Astrocyte (in vitro differentiated cells and primary cell): Measurements from ENCODE around the gene KREMEN1. TPM values are rescaled to one million over a fixed set of nuclear protein-coding genes. Genes with fewer than 3 reads are reported as not detected.

Source experiments
- DNase-seq: peaks from one replicate; pipeline ENCODE4 v3.0.0-alpha.2; 2010; ENCODE audit warnings: low read depth
- FAIRE-seq: peaks from 2 replicates; lab custom pipeline; 2011; peaks lifted over from hg19 to GRCh38; lab: Jason Lieb, UNC
- H2AFZ ChIP-seq: 2 replicates; pipeline ENCODE4 v1.6.0; 2012; ENCODE audit warnings: low read depth, low read length, inconsistent platforms
- H3K27ac ChIP-seq: 2 replicates; pipeline ENCODE4 v1.5.1; 2011; ENCODE audit warnings: low read depth, low read length, inconsistent platforms
- H3K27me3 ChIP-seq: 2 replicates; pipeline ENCODE4 v1.6.0; 2011; ENCODE audit warnings: low read length, inconsistent platforms; ENCODE audit not compliant: insufficient read depth
- H3K36me3 ChIP-seq: 2 replicates; pipeline ENCODE4 v1.5.1; 2011; ENCODE audit warnings: low read length, inconsistent platforms; ENCODE audit not compliant: insufficient read depth
- H3K4me1 ChIP-seq: 2 replicates; pipeline ENCODE4 v1.5.1; 2011; ENCODE audit warnings: low read length, inconsistent platforms; ENCODE audit not compliant: insufficient read depth
- H3K4me2 ChIP-seq: 2 replicates; pipeline ENCODE4 v1.6.0; 2012; ENCODE audit warnings: low read length, inconsistent platforms
- H3K4me3 ChIP-seq: 2 replicates; pipeline ENCODE4 v1.5.1; 2011; ENCODE audit warnings: low read depth, mild to moderate bottlenecking, low read length, inconsistent platforms; ENCODE audit not compliant: insufficient read depth
- H3K79me2 ChIP-seq: 2 replicates; pipeline ENCODE4 v1.6.0; 2012; ENCODE audit warnings: mild to moderate bottlenecking, low read length, inconsistent platforms; ENCODE audit not compliant: insufficient read depth
- H3K9ac ChIP-seq: 2 replicates; pipeline ENCODE4 v1.6.0; 2012; ENCODE audit warnings: mild to moderate bottlenecking, low read length, inconsistent platforms
- H3K9me3 ChIP-seq: 2 replicates; pipeline ENCODE4 v1.5.1; 2012; ENCODE audit warnings: low read depth, mild to moderate bottlenecking, low read length, inconsistent platforms; ENCODE audit not compliant: insufficient read depth
- H4K20me1 ChIP-seq: 2 replicates; pipeline ENCODE4 v1.6.0; 2012; ENCODE audit warnings: low read length, inconsistent platforms; ENCODE audit not compliant: insufficient read depth
- H3K27ac Mint-ChIP-seq: one replicate; pipeline ENCODE4 v1.8.0; 2021; ENCODE audit warnings: mild to moderate bottlenecking, mixed read lengths; ENCODE audit not compliant: unreplicated experiment
- H3K27me3 Mint-ChIP-seq: one replicate; pipeline ENCODE4 v1.8.0; 2021; ENCODE audit warnings: low read depth, mixed read lengths; ENCODE audit not compliant: unreplicated experiment
- H3K36me3 Mint-ChIP-seq: one replicate; pipeline ENCODE4 v1.8.0; 2021; ENCODE audit warnings: low read depth, mixed read lengths; ENCODE audit not compliant: unreplicated experiment
- H3K4me1 Mint-ChIP-seq: one replicate; pipeline ENCODE4 v1.8.0; 2021; ENCODE audit warnings: low read depth, mixed read lengths; ENCODE audit not compliant: unreplicated experiment
- H3K4me3 Mint-ChIP-seq: one replicate; pipeline ENCODE4 v1.8.0; 2021; ENCODE audit warnings: mild to moderate bottlenecking, moderate library complexity, mixed read lengths; ENCODE audit not compliant: unreplicated experiment
- H3K9me3 Mint-ChIP-seq: one replicate; pipeline ENCODE4 v1.8.0; 2021; ENCODE audit warnings: mild to moderate bottlenecking, mixed read lengths; ENCODE audit not compliant: unreplicated experiment
- EZH2 ChIP-seq: IDR thresholded peaks from 2 replicates; pipeline ENCODE4 v1.6.1; 2012; ENCODE audit warnings: mild to moderate bottlenecking, low read length, inconsistent platforms; ENCODE audit not compliant: insufficient read depth
- total RNA-seq: library from RNA; stranded (reverse); gene quantifications from 2 replicates; pipeline ENCODE4 v1.2.1, GENCODE V29; 2021
- TF ChIP-seq, protein P1 (sequence below): IDR thresholded peaks from 2 replicates; pipeline ENCODE4 v1.5.1; 2011; ENCODE audit warnings: low read depth, mild to moderate bottlenecking, inconsistent platforms, low read length, moderate library complexity; ENCODE audit not compliant: insufficient read depth

Gene KREMEN1
- total RNA-seq, 1 donor from 2014 or later, result 3.3 TPM

DNA sequence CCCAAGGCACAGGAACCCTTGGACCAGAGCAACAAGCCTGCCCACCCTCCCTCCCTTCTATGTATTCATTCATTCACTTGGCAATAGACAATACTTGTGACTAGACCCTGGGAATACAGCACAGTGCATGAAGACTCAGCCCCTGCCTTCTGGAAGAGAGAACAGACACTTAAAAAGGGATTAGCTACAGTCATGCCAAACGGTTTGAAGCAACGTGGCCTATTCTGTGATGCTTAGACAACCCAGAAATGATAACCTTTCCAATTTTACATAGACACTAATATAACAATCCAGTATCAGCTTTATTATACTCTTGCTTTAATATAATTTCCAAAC, 52.6 kb downstream of the KREMEN1 start:
- no peak for TF ChIP-seq EZH2
- TF ChIP-seq, protein P1, sequence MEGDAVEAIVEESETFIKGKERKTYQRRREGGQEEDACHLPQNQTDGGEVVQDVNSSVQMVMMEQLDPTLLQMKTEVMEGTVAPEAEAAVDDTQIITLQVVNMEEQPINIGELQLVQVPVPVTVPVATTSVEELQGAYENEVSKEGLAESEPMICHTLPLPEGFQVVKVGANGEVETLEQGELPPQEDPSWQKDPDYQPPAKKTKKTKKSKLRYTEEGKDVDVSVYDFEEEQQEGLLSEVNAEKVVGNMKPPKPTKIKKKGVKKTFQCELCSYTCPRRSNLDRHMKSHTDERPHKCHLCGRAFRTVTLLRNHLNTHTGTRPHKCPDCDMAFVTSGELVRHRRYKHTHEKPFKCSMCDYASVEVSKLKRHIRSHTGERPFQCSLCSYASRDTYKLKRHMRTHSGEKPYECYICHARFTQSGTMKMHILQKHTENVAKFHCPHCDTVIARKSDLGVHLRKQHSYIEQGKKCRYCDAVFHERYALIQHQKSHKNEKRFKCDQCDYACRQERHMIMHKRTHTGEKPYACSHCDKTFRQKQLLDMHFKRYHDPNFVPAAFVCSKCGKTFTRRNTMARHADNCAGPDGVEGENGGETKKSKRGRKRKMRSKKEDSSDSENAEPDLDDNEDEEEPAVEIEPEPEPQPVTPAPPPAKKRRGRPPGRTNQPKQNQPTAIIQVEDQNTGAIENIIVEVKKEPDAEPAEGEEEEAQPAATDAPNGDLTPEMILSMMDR, result no peak
- Histone ChIP-seq H3K79me2 (no peaks in the 10 kb centered on the region), H3K9me3 (no peaks in the 10 kb centered on the region), H3K4me2 (no peak overlapping the region), H3K27ac (no peak overlapping the region), H3K4me1 (no peaks in the 10 kb centered on the region), H2AFZ (no peak overlapping the region), H3K36me3 (no peaks in the 10 kb centered on the region), H4K20me1 (no peaks in the 10 kb centered on the region), H3K9ac (no peak overlapping the region), H3K27me3 (no peaks in the 10 kb centered on the region), H3K4me3 (no peak overlapping the region)
- DNase-seq, result no peak
- no peak for FAIRE-seq
- Mint-ChIP-seq H3K27ac (no peak overlapping the region), H3K27me3 (peaks cover under 1% of the 10 kb centered on the region), H3K36me3 (no peaks in the 10 kb centered on the region), H3K4me1 (peaks cover 12% of the 10 kb centered on the region), H3K9me3 (peaks cover 2% of the 10 kb centered on the region), H3K4me3 (no peak overlapping the region)

DNA sequence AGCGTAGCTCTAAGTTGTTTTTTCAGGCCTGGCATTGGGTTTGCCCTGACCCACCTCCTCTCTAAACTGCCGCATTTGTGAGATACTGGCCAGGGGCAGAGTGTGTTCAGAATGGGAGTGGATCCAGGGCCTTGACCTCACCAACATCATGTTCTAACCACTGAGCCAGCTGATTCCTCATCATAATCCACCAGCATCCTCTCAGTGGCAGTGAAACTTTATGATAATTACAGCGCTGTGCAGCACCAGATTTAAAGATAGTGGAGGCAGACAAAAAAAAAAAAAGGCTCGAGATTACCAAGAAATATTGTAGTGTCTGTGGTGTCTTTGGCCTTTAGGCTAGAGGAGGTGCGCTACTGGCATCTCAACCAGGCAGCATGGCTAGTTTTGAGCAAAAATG, 53.0 kb downstream of the KREMEN1 start:
- H3K4me3 Mint-ChIP-seq, result no peak overlapping the region
- no peaks in the 10 kb centered on the region for H3K36me3 Mint-ChIP-seq
- Histone ChIP-seq H3K79me2 (no peaks in the 10 kb centered on the region), H3K27me3 (no peaks in the 10 kb centered on the region), H3K4me3 (no peak overlapping the region), H3K4me1 (no peaks in the 10 kb centered on the region), H3K36me3 (no peaks in the 10 kb centered on the region), H4K20me1 (no peaks in the 10 kb centered on the region), H3K27ac (no peak overlapping the region), H3K9me3 (no peaks in the 10 kb centered on the region), H2AFZ (no peak overlapping the region), H3K9ac (no peak overlapping the region), H3K4me2 (no peak overlapping the region)
- H3K4me1 Mint-ChIP-seq, result peaks cover 13% of the 10 kb centered on the region
- DNase-seq (no peak), FAIRE-seq (no peak)
- no peaks in the 10 kb centered on the region for H3K27me3 Mint-ChIP-seq
- H3K27ac Mint-ChIP-seq, result no peak overlapping the region
- TF ChIP-seq, protein P1, result no peak
- no peak for TF ChIP-seq EZH2
- no peaks in the 10 kb centered on the region for H3K9me3 Mint-ChIP-seq

DNA sequence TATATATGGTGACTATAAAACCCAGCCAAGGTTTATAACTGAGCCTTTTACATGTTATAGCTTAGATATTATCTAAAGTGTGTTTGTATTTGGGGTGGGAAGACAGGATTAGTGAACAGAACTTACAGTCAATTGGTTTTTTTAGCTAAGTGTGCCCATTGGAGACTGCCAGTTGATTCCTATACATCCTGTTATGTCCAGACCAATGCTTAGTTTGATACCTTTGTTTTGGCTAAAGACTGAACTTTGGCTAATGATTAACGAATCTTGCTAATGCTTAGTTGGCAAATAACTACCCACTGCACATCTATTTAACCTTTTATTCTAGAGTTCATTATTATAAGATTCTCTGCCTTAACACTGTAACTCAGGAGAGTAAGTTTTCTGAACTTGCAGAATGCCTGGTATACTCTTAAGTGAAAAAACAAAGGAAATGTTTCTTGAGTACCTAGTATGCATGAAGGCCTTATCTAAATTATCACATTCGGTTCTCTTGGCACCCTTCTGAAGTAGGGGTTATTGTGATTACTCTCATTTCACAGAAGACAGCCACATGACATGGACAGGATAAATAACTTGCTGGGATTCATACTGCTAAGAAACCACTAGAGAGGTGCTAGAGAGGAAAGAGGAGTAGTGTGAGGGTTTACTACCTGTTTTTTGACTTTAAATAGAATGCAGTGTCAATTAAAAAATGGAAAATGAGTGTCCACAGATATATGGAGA, 54.0 kb downstream of the KREMEN1 start:
- Mint-ChIP-seq H3K27ac (no peak overlapping the region), H3K36me3 (no peaks in the 10 kb centered on the region), H3K4me3 (no peak overlapping the region), H3K9me3 (no peaks in the 10 kb centered on the region), H3K4me1 (peaks cover 13% of the 10 kb centered on the region), H3K27me3 (no peaks in the 10 kb centered on the region)
- no peak overlapping the region for H2AFZ ChIP-seq
- no peak overlapping the region for H3K27ac ChIP-seq
- H3K4me3 ChIP-seq, result no peak overlapping the region
- H3K9me3 ChIP-seq, result no peaks in the 10 kb centered on the region
- TF ChIP-seq, protein P1, result no peak
- no peak for TF ChIP-seq EZH2
- H3K9ac ChIP-seq, result no peak overlapping the region
- no peaks in the 10 kb centered on the region for H3K4me1 ChIP-seq
- DNase-seq (no peak), FAIRE-seq (no peak)
- no peaks in the 10 kb centered on the region for H3K27me3 ChIP-seq
- no peaks in the 10 kb centered on the region for H3K36me3 ChIP-seq
- no peak overlapping the region for H3K4me2 ChIP-seq
- H4K20me1 ChIP-seq, result no peaks in the 10 kb centered on the region
- no peaks in the 10 kb centered on the region for H3K79me2 ChIP-seq
